GM23338 (cell line): Measurements from ENCODE around the gene EP400. TPM values are rescaled to one million over a fixed set of nuclear protein-coding genes. Genes with fewer than 3 reads are reported as not detected.

Source experiments
- ATAC-seq: fragments of 200-7000 bp; cut with Tn5 transposase; 3 replicates; pipeline ENCODE4 v1.9.1; 2020
- DNase-seq: peaks from one replicate; pipeline ENCODE4 v3.0.0-alpha.2; 2015; ENCODE audit warnings: low spot score
- H2AFZ ChIP-seq: fragments of 200-600 bp; sonication (generic); 2 replicates; pipeline ENCODE4 v1.8.0; 2016; ENCODE audit warnings: antibody characterized with exemption, mild to moderate bottlenecking, moderate library complexity
- H3F3A ChIP-seq: fragments of 200-600 bp; sonication (generic); replicated peaks from 2 replicates; pipeline ENCODE4 v1.8.0; 2017; ENCODE audit warnings: antibody characterized with exemption, mixed run types, low read depth
- H3K27ac ChIP-seq: fragments of 200-600 bp; sonication (generic); 2 replicates; pipeline ENCODE4 v1.6.1; 2016; ENCODE audit warnings: low read depth
- H3K27me3 ChIP-seq: fragments of 200-600 bp; sonication (generic); 2 replicates; pipeline ENCODE4 v1.8.0; 2016; ENCODE audit warnings: mild to moderate bottlenecking, mixed run types, moderate library complexity; ENCODE audit not compliant: insufficient read depth
- H3K36me3 ChIP-seq: fragments of 200-600 bp; sonication (generic); 2 replicates; pipeline ENCODE4 v1.8.0; 2016; ENCODE audit warnings: mild to moderate bottlenecking; ENCODE audit not compliant: insufficient read depth
- H3K4me1 ChIP-seq: fragments of 200-600 bp; sonication (generic); 2 replicates; pipeline ENCODE4 v1.8.0; 2016; ENCODE audit warnings: mild to moderate bottlenecking, moderate library complexity; ENCODE audit not compliant: insufficient read depth
- H3K4me2 ChIP-seq: fragments of 200-600 bp; sonication (generic); 2 replicates; pipeline ENCODE4 v1.7.1; 2017; ENCODE audit warnings: mixed run types
- H3K4me3 ChIP-seq: fragments of 200-600 bp; sonication (generic); 2 replicates; pipeline ENCODE4 v1.6.1; 2016; ENCODE audit warnings: mixed run types
- H3K79me2 ChIP-seq: fragments of 200-600 bp; sonication (generic); replicated peaks from 2 replicates; pipeline ENCODE4 v1.8.0; 2017; ENCODE audit warnings: mild to moderate bottlenecking; ENCODE audit not compliant: insufficient read depth
- H3K9me2 ChIP-seq: fragments of 200-600 bp; sonication (generic); 2 replicates; pipeline ENCODE4 v1.8.0; 2017; ENCODE audit not compliant: insufficient read depth
- H4K20me1 ChIP-seq: fragments of 200-600 bp; sonication (generic); replicated peaks from 2 replicates; pipeline ENCODE4 v1.8.0; 2017; ENCODE audit warnings: mild to moderate bottlenecking; ENCODE audit not compliant: insufficient read depth
- H3K27ac Mint-ChIP-seq: 2 replicates; pipeline ENCODE4 v1.8.0; 2020; ENCODE audit warnings: inconsistent platforms, mild to moderate bottlenecking, moderate library complexity, mixed read lengths
- H3K27me3 Mint-ChIP-seq: 3 replicates; pipeline ENCODE4 v1.8.0; 2022; ENCODE audit warnings: low read depth, mild to moderate bottlenecking, moderate library complexity, mixed read lengths, inconsistent platforms; ENCODE audit not compliant: insufficient read depth, poor library complexity
- H3K36me3 Mint-ChIP-seq: 3 replicates; pipeline ENCODE4 v1.8.0; 2021; ENCODE audit warnings: low read depth, mild to moderate bottlenecking, inconsistent platforms, moderate library complexity, mixed read lengths
- H3K4me1 Mint-ChIP-seq: 3 replicates; pipeline ENCODE4 v1.8.0; 2020; ENCODE audit warnings: mild to moderate bottlenecking, inconsistent platforms, mixed read lengths
- H3K4me3 Mint-ChIP-seq: 3 replicates; pipeline ENCODE4 v1.8.0; 2021; ENCODE audit warnings: moderate library complexity, mild to moderate bottlenecking, inconsistent platforms, mixed read lengths
- H3K9me3 Mint-ChIP-seq: 3 replicates; pipeline ENCODE4 v1.8.0; 2020; ENCODE audit warnings: moderate library complexity, mild to moderate bottlenecking, inconsistent platforms, mixed read lengths
- CREB1 ChIP-seq: fragments of 250-450 bp; sonication (Bioruptor Pico); IDR thresholded peaks from 2 replicates; pipeline ENCODE4 v1.5.0; 2020; ENCODE audit warnings: low read depth, mild to moderate bottlenecking, moderate library complexity
- CTCF ChIP-seq, 2 experiments: fragments of 200-600 bp in 1 of 2; sonication (generic) in 1 of 2; conservative IDR thresholded peaks; 2 replicates each; pipeline versions ENCODE4 v1.5.1 to v1.6.1; 2016 to 2017; ENCODE audit warnings: antibody characterized with exemption in 2 of 2, low read depth in 2 of 2, mild to moderate bottlenecking in 2 of 2, moderate library complexity in 1 of 2
- ETS1 ChIP-seq: IDR thresholded peaks from 2 replicates; pipeline ENCODE4 v1.6.1; 2016; ENCODE audit warnings: antibody characterized with exemption
- EZH2 ChIP-seq: fragments of 200-600 bp; sonication (generic); IDR thresholded peaks from one replicate; pipeline ENCODE4 v1.8.0; 2017; ENCODE audit warnings: antibody characterized with exemption, mild to moderate bottlenecking, low read depth; ENCODE audit not compliant: unreplicated experiment
- EZH2phosphoT487 ChIP-seq: fragments of 200-600 bp; sonication (generic); IDR thresholded peaks from one replicate; pipeline ENCODE4 v1.8.1; 2018; ENCODE audit warnings: antibody characterized with exemption; ENCODE audit not compliant: unreplicated experiment
- JUNB ChIP-seq: IDR thresholded peaks from one replicate; pipeline ENCODE4 v1.6.1; 2016; ENCODE audit warnings: antibody characterized with exemption; ENCODE audit not compliant: unreplicated experiment
- NANOG ChIP-seq: IDR thresholded peaks from 2 replicates; pipeline ENCODE4 v1.6.1; 2016; ENCODE audit warnings: antibody characterized with exemption, borderline replicate concordance
- POLR2AphosphoS5 ChIP-seq: IDR thresholded peaks from 2 replicates; pipeline ENCODE4 v1.6.1; 2016; ENCODE audit warnings: antibody characterized with exemption, low read depth
- REST ChIP-seq: IDR thresholded peaks from one replicate; pipeline ENCODE4 v1.6.1; 2018; ENCODE audit warnings: antibody characterized with exemption; ENCODE audit not compliant: unreplicated experiment
- STAT1 ChIP-seq: IDR thresholded peaks from one replicate; pipeline ENCODE4 v1.6.1; 2016; ENCODE audit warnings: antibody characterized with exemption; ENCODE audit not compliant: unreplicated experiment
- ZNF114 ChIP-seq: fragments of 250-450 bp; sonication (Bioruptor Pico); IDR thresholded peaks from 2 replicates; pipeline ENCODE4 v1.5.0; 2020; ENCODE audit warnings: mild to moderate bottlenecking, moderate library complexity
- ZNF331 ChIP-seq: fragments of 250-450 bp; sonication (Bioruptor Pico); IDR thresholded peaks from 2 replicates; pipeline ENCODE4 v1.5.0; 2020; ENCODE audit warnings: low read depth, mild to moderate bottlenecking, moderate library complexity
- ZNF462 ChIP-seq: fragments of 250-450 bp; sonication (Bioruptor Pico); IDR thresholded peaks from 2 replicates; pipeline ENCODE4 v1.5.0; 2020; ENCODE audit warnings: mild to moderate bottlenecking, moderate library complexity
- polyA plus RNA-seq: library from polyadenylated mRNA; unstranded; fragments of >200 nt; fragmentation: Nextera tagmentation; extraction: Ambion mirVana; gene quantifications from 2 replicates; pipeline ENCODE4 v1.2.1, GENCODE V29; 2016
- total RNA-seq: library from RNA; depleted of rRNA; stranded (reverse); fragments of >200 nt; shearing (Covaris generic); gene quantifications from 2 replicates; pipeline ENCODE4 v1.2.3, GENCODE V29; 2014

Gene EP400
- total and polyA plus RNA-seq, 2 experiments from 2014 or later = 26.3 to 57.2 TPM

- no peaks in the 10 kb centered on the region; the same call in 2 of the 3 replicates for H3K9me3 Mint-ChIP-seq
- no peak overlapping the region for H3K4me3 ChIP-seq
Measured at GRCh38 chr12:132105467-132105866, 155.7 kb downstream of the EP400 start.

More at GRCh38 chr12:132105467-132105866, 155.7 kb downstream of the EP400 start:
- no peaks in the 10 kb centered on the region for H3K9me2 ChIP-seq
- Mint-ChIP-seq H3K4me1 (peaks cover 22% of the 10 kb centered on the region), H3K27me3 (peaks cover 2% of the 10 kb centered on the region), H3K27ac (no peak overlapping the region), H3K36me3 (peaks cover 24% of the 10 kb centered on the region), H3K4me3 (no peak overlapping the region)
- H4K20me1 ChIP-seq = peaks cover 5% of the 10 kb centered on the region; the same call in 1 of the 2 replicates
- no peak for TF ChIP-seq POLR2AphosphoS5
- no peak for TF ChIP-seq STAT1
- no peak for TF ChIP-seq EZH2phosphoT487
- TF ChIP-seq ZNF331 = no peak
- no peak for TF ChIP-seq NANOG
- TF ChIP-seq REST = no peak
- TF ChIP-seq CREB1 (CRISPR knock-in tag) = no peak
- TF ChIP-seq ETS1 = no peak
- TF ChIP-seq JUNB = no peak
- TF ChIP-seq EZH2 = no peak
- TF ChIP-seq CTCF (conservative IDR thresholded peaks at IDR 0.05; ENCODE audit: low read depth in 2 of 2) = no peak
- no peak for TF ChIP-seq ZNF462 (CRISPR knock-in tag)
- no peak for TF ChIP-seq ZNF114 (CRISPR knock-in tag)
- no peaks in the 10 kb centered on the region for H3K4me1 ChIP-seq
- DNase-seq (no peak), ATAC-seq (no peak)
- H3F3A ChIP-seq = no peaks in the 10 kb centered on the region
- 0 out of 2 replicates have a peak, but pooled peaks cover 3% of the 10 kb centered on the region for H3K79me2 ChIP-seq
- H3K27ac ChIP-seq = no peak overlapping the region
- no peaks in the 10 kb centered on the region for H3K27me3 ChIP-seq
- no peak overlapping the region for H2AFZ ChIP-seq
- 0 out of 2 replicates have a peak, but pooled peaks cover 6% of the 10 kb centered on the region for H3K36me3 ChIP-seq
- H3K4me2 ChIP-seq = no peak overlapping the region
